Fibroblast of the aortic adventitia (primary cell): Measurements from ENCODE around the gene FREY1. TPM values are rescaled to one million over a fixed set of nuclear protein-coding genes. Genes with fewer than 3 reads are reported as not detected.
A peak's percentile ranks its signal among the peaks of the same experiment; 100 is the strongest.

Experiments
- DNase-seq: peaks from one replicate; pipeline ENCODE4 v3.0.0-alpha.2; 2010; ENCODE audit warnings: low read depth
- H3K4me3 ChIP-seq: 2 replicates; pipeline ENCODE4 v1.5.1; 2011; ENCODE audit warnings: low read depth, mild to moderate bottlenecking, control low read depth, low read length, moderate library complexity
- CTCF ChIP-seq: IDR thresholded peaks from 2 replicates; pipeline ENCODE4 v1.5.1; 2011; ENCODE audit warnings: mild to moderate bottlenecking, low read length, control low read depth, inconsistent platforms; ENCODE audit not compliant: insufficient read depth
- total RNA-seq: library from RNA; depleted of rRNA; stranded (reverse); fragments of >200 nt; gene quantifications from 2 replicates; pipeline ENCODE4 v1.2.3, GENCODE V29; 2012; ENCODE audit warnings: low replicate concordance

Gene FREY1
- total RNA-seq, 1 donor = 1.6 TPM

GRCh38 chr11:45880772-45881570, 26.1 kb downstream of the FREY1 start:
- TF ChIP-seq CTCF = no peak

GRCh38 chr11:45879803-45880686, 27.0 kb downstream of the FREY1 start:
- H3K4me3 ChIP-seq = no peak overlapping the region
- no peak for DNase-seq
- no peak for TF ChIP-seq CTCF

More at GRCh38 chr11:45880772-45881570, 26.1 kb downstream of the FREY1 start:
- H3K4me3 ChIP-seq = no peak overlapping the region
- no peak for DNase-seq

- DNase-seq = no peak
- TF ChIP-seq CTCF = no peak
- H3K4me3 ChIP-seq = no peak overlapping the region
Observed at GRCh38 chr11:45877845-45878244, 29.2 kb downstream of the FREY1 start.

GRCh38 chr11:45877221-45877620, 29.9 kb downstream of the FREY1 start:
- TF ChIP-seq CTCF = no peak

GRCh38 chr11:45876401-45876800, 30.7 kb downstream of the FREY1 start:
- H3K4me3 ChIP-seq = no peak overlapping the region
- no peak for TF ChIP-seq CTCF
- no peak for DNase-seq

More at GRCh38 chr11:45877221-45877620, 29.9 kb downstream of the FREY1 start:
- no peak overlapping the region for H3K4me3 ChIP-seq
- no peak for DNase-seq

- H3K4me3 ChIP-seq = no peak overlapping the region
- DNase-seq = peak; percentile 65
- TF ChIP-seq CTCF = peak; percentile 74
Observed at GRCh38 chr11:45872651-45873356, 34.3 kb downstream of the FREY1 start.
